A673 (cell line): ENCODE data around the gene TSHR. TPM values are rescaled to one million over a fixed set of nuclear protein-coding genes. Genes with fewer than 3 reads are reported as not detected.
A peak's percentile ranks its signal among the peaks of the same experiment; 100 is the strongest.

Source experiments
- BruUV-seq: library from RNA; stranded (reverse); fragments of 400-500 nt; replicated peaks from 2 replicates; lab custom pipeline; 2021; lab: Mats Ljungman, UMichigan
- CTCF ChIA-PET: fragments of 300-600 bp; sonication (Branson Sonifier 250); formaldehyde crosslinking; loops from one replicate; lab custom pipeline; 2022; ENCODE audit warnings: antibody characterized with exemption; lab: Charles Lee
- POLR2A ChIA-PET: fragments of 300-600 bp; sonication (Branson Sonifier 250); formaldehyde crosslinking; loops from one replicate; lab custom pipeline; 2022; ENCODE audit warnings: antibody characterized with exemption; ENCODE audit not compliant: low non-redundant PET; lab: Charles Lee
- DNase-seq: peaks from one replicate; pipeline ENCODE4 v3.0.0-alpha.2; 2015; ENCODE audit warnings: low spot score
- H3K27ac ChIP-seq: fragments of 200-600 bp; sonication (generic); 2 replicates; pipeline ENCODE4 v1.5.1; 2016; ENCODE audit warnings: mixed run types, low read depth, mild to moderate bottlenecking, mixed read lengths, antibody characterized with exemption, low read length; ENCODE audit not compliant: poor library complexity, severe bottlenecking
- H3K27me3 ChIP-seq: fragments of 200-600 bp; sonication (generic); replicated peaks from 2 replicates; pipeline ENCODE4 v1.6.1; 2017; ENCODE audit warnings: mixed run types, low read depth, mild to moderate bottlenecking, mixed read lengths, antibody characterized with exemption, low read length; ENCODE audit not compliant: insufficient read depth, poor library complexity
- H3K36me3 ChIP-seq: fragments of 200-600 bp; sonication (generic); 2 replicates; pipeline ENCODE4 v1.6.1; 2016; ENCODE audit warnings: mixed run types, mild to moderate bottlenecking, mixed read lengths, antibody characterized with exemption, low read length; ENCODE audit not compliant: insufficient read depth, poor library complexity, severe bottlenecking
- H3K4me1 ChIP-seq: fragments of 200-600 bp; sonication (generic); 2 replicates; pipeline ENCODE4 v1.6.1; 2017; ENCODE audit warnings: mixed run types, mild to moderate bottlenecking, mixed read lengths, antibody characterized with exemption, low read length; ENCODE audit not compliant: insufficient read depth, poor library complexity, severe bottlenecking
- H3K4me3 ChIP-seq: fragments of 200-600 bp; sonication (generic); 2 replicates; pipeline ENCODE4 v1.5.1; 2016; ENCODE audit warnings: low read depth, mixed run types, mild to moderate bottlenecking, mixed read lengths, low read length; ENCODE audit not compliant: poor library complexity, severe bottlenecking
- H3K9me3 ChIP-seq: fragments of 200-600 bp; sonication (generic); 2 replicates; pipeline ENCODE4 v1.6.1; 2016; ENCODE audit warnings: mixed run types, low read depth, mild to moderate bottlenecking, mixed read lengths, antibody characterized with exemption, low read length; ENCODE audit not compliant: poor library complexity, severe bottlenecking
- CTCF ChIP-seq: fragments of 300-800, 200-600 bp; sonication (generic); conservative IDR thresholded peaks from 2 replicates; pipeline ENCODE4 v1.5.1; 2017; ENCODE audit warnings: low read depth, mild to moderate bottlenecking, antibody characterized with exemption, low read length, moderate library complexity, mixed read lengths
- EZH2 ChIP-seq: fragments of 200-600 bp; sonication (generic); IDR thresholded peaks from 2 replicates; pipeline ENCODE4 v1.6.1; 2017; ENCODE audit warnings: borderline replicate concordance, low read depth, mild to moderate bottlenecking, mixed read lengths, antibody characterized with exemption, low read length; ENCODE audit not compliant: poor library complexity, severe bottlenecking
- intact Hi-C: fragments of 100-400 bp; cut with micrococcal nuclease; formaldehyde crosslinking; loops from one replicate; pipeline ENCODE4 v1.10.0; 2022; ENCODE audit not compliant: unreplicated experiment
- total RNA-seq: library from RNA; stranded (reverse); gene quantifications from 2 replicates; pipeline ENCODE4 v1.2.3, GENCODE V29; 2021

The TSHR gene
- total RNA-seq, 1 experiment from 2014 or later, result not detected

- H3K4me3 ChIP-seq, result no peak overlapping the region
- CTCF ChIA-PET, result interaction anchor here (0.7 kb wide), 1 partner anchor 390 kb away, joined by 4 read pairs; no protein-coding TSS in a partner anchor
- intact Hi-C loops, result no loop called here
Measured at GRCh38 chr14:80977221-80977620, 21.8 kb downstream of the TSHR start.

GRCh38 chr14:80978403-80978802, 23.0 kb downstream of the TSHR start:
- BruUV-seq, result no TSS peak
- Histone ChIP-seq H3K4me3 (no peak overlapping the region), H3K36me3 (no peaks in the 10 kb centered on the region), H3K9me3 (no peaks in the 10 kb centered on the region), H3K4me1 (peaks cover 16% of the 10 kb centered on the region), H3K27ac (no peak overlapping the region), H3K27me3 (peaks cover 32% of the 10 kb centered on the region)
- POLR2A ChIA-PET, result no interaction called here
- DNase-seq, result no peak
- CTCF ChIA-PET, result no interaction called here
- intact Hi-C loops, result no loop called here
- TF ChIP-seq CTCF, result no peak
- no peak for TF ChIP-seq EZH2

More at GRCh38 chr14:80977221-80977620, 21.8 kb downstream of the TSHR start:
- Histone ChIP-seq H3K36me3 (no peaks in the 10 kb centered on the region), H3K27me3 (peaks cover 39% of the 10 kb centered on the region), H3K27ac (no peak overlapping the region), H3K9me3 (no peaks in the 10 kb centered on the region), H3K4me1 (peaks cover 18% of the 10 kb centered on the region)
- peak; percentile 37; the same call in 1 of the 2 replicates for TF ChIP-seq CTCF
- TF ChIP-seq EZH2, result no peak
- DNase-seq, result no peak
- POLR2A ChIA-PET, result interaction anchor here (0.6 kb wide), 1 partner anchor 494 kb away, joined by 7 read pairs; no protein-coding TSS in a partner anchor
- BruUV-seq, result no TSS peak

GRCh38 chr14:80979951-80980350, 24.5 kb downstream of the TSHR start:
- no peak overlapping the region for H3K4me3 ChIP-seq
- BruUV-seq, result no TSS peak
- ChIA-PET POLR2A (no interaction called here), CTCF (no interaction called here)
- peaks cover 1% of the 10 kb centered on the region for H3K4me1 ChIP-seq
- no peaks in the 10 kb centered on the region for H3K9me3 ChIP-seq
- H3K36me3 ChIP-seq, result no peaks in the 10 kb centered on the region
- DNase-seq, result no peak
- TF ChIP-seq CTCF, result no peak
- TF ChIP-seq EZH2, result no peak
- H3K27me3 ChIP-seq, result peaks cover 38% of the 10 kb centered on the region
- H3K27ac ChIP-seq, result no peak overlapping the region
- intact Hi-C loops, result loop anchor here (10.0 kb wide), 1 partner anchor 765 kb away; the partner anchor contains the start of gene DIO2
